CD14-positive monocyte (primary cell): ENCODE results near the gene CA5B. TPM values are rescaled to one million over a fixed set of nuclear protein-coding genes. Genes with fewer than 3 reads are reported as not detected.
A peak's percentile ranks its signal among the peaks of the same experiment; 100 is the strongest.

Experiments
- DNase-seq, 3 donors: peaks; one replicate each; pipeline ENCODE4 v3.0.0-alpha.2; 2011 to 2022
- H2AFZ ChIP-seq: 2 replicates; pipeline ENCODE4 v1.6.0; 2012; ENCODE audit warnings: mild to moderate bottlenecking, low read depth, low read length, inconsistent platforms; ENCODE audit not compliant: insufficient read depth, poor library complexity, severe bottlenecking
- H3K27ac ChIP-seq, 2 donors: 1 replicate in 1 of 2; 2 replicates in 1 of 2; pipeline ENCODE4 v1.5.1; 2012 to 2013; ENCODE audit warnings: low read length in 2 of 2, control low read depth in 1 of 2, inconsistent platforms in 1 of 2, low read depth in 1 of 2, mild to moderate bottlenecking in 1 of 2
- H3K27me3 ChIP-seq, 2 donors: one replicate each; pipeline versions ENCODE4 v1.6.0 to v1.6.1; 2011 to 2013; ENCODE audit warnings: low read length in 2 of 2; ENCODE audit not compliant: control insufficient read depth in 2 of 2, insufficient read depth in 2 of 2
- H3K36me3 ChIP-seq, 2 donors: replicated peaks in 1 of 2; 1 replicate in 1 of 2; 2 replicates in 1 of 2; pipeline versions ENCODE4 v1.5.1 to v1.6.1; 2012 to 2013; ENCODE audit warnings: low read length in 2 of 2, control low read depth in 1 of 2, inconsistent platforms in 1 of 2, mild to moderate bottlenecking in 1 of 2; ENCODE audit not compliant: insufficient read depth in 2 of 2, control insufficient read depth in 1 of 2
- H3K4me1 ChIP-seq, 2 donors: 1 replicate in 1 of 2; 2 replicates in 1 of 2; pipeline versions ENCODE4 v1.5.1 to v1.6.1; 2012 to 2013; ENCODE audit warnings: low read length in 2 of 2, control low read depth in 1 of 2, inconsistent platforms in 1 of 2, mild to moderate bottlenecking in 1 of 2, moderate library complexity in 1 of 2; ENCODE audit not compliant: insufficient read depth in 2 of 2, control insufficient read depth in 1 of 2
- H3K4me2 ChIP-seq: replicated peaks from 2 replicates; pipeline ENCODE3; 2012; ENCODE audit warnings: low read length, moderate library complexity, mild to moderate bottlenecking; ENCODE audit not compliant: poor library complexity, severe bottlenecking; ENCODE audit errors: extremely low read depth
- H3K4me3 ChIP-seq, 3 experiments: fragments of 200-600 bp in 1 of 3; sonication (generic) in 1 of 3; replicated peaks in 1 of 3; 1 replicate in 2 of 3; 2 replicates in 1 of 3; pipeline ENCODE4 v1.5.1; 2011 to 2013; ENCODE audit warnings: low read length in 3 of 3, mild to moderate bottlenecking in 3 of 3, control low read depth in 2 of 3, low read depth in 2 of 3, inconsistent platforms in 1 of 3, moderate library complexity in 1 of 3
- H3K79me2 ChIP-seq: 2 replicates; pipeline ENCODE4 v1.6.0; 2012; ENCODE audit warnings: mild to moderate bottlenecking, control low read depth, inconsistent platforms, low read length, moderate library complexity; ENCODE audit not compliant: insufficient read depth
- H3K9ac ChIP-seq: 2 replicates; pipeline ENCODE4 v1.6.0; 2017; ENCODE audit warnings: low read length, mild to moderate bottlenecking; ENCODE audit not compliant: insufficient read depth, poor library complexity, severe bottlenecking
- H3K9me3 ChIP-seq, 2 donors: replicated peaks in 1 of 2; 1 replicate in 1 of 2; 2 replicates in 1 of 2; pipeline versions ENCODE4 v1.5.1 to v1.6.1; 2012 to 2013; ENCODE audit warnings: low read length in 2 of 2, control low read depth in 1 of 2; ENCODE audit not compliant: control insufficient read depth in 1 of 2, insufficient read depth in 1 of 2
- H4K20me1 ChIP-seq: 2 replicates; pipeline ENCODE4 v1.6.0; 2012; ENCODE audit warnings: mild to moderate bottlenecking, low read length, control low read depth, moderate library complexity; ENCODE audit not compliant: insufficient read depth
- H3K27ac Mint-ChIP-seq, 7 donors: one replicate each; pipeline ENCODE4 v1.8.0; 2020; ENCODE audit warnings: mild to moderate bottlenecking in 7 of 7, mixed read lengths in 7 of 7, moderate library complexity in 6 of 7, inconsistent platforms in 2 of 7
- H3K27me3 Mint-ChIP-seq, 3 donors: one replicate each; pipeline ENCODE4 v1.8.0; 2021 to 2022; ENCODE audit warnings: low read depth in 3 of 3, mild to moderate bottlenecking in 3 of 3, mixed read lengths in 3 of 3, moderate library complexity in 3 of 3, inconsistent platforms in 1 of 3
- H3K36me3 Mint-ChIP-seq, 2 donors: one replicate each; pipeline ENCODE4 v1.8.0; 2020; ENCODE audit warnings: mixed read lengths in 2 of 2, inconsistent platforms in 1 of 2, mild to moderate bottlenecking in 1 of 2
- H3K4me1 Mint-ChIP-seq: one replicate; pipeline ENCODE4 v1.8.0; 2020; ENCODE audit warnings: mild to moderate bottlenecking, mixed read lengths
- H3K4me3 Mint-ChIP-seq, 2 donors: one replicate each; pipeline ENCODE4 v1.8.0; 2020; ENCODE audit warnings: mild to moderate bottlenecking in 2 of 2, mixed read lengths in 2 of 2, moderate library complexity in 1 of 2
- H3K9me3 Mint-ChIP-seq, 7 donors: one replicate each; pipeline ENCODE4 v1.8.0; 2020 to 2022; ENCODE audit warnings: mixed read lengths in 7 of 7, mild to moderate bottlenecking in 6 of 7, moderate library complexity in 6 of 7, inconsistent platforms in 2 of 7
- WGBS: methylation state at CpG from one replicate; pipeline ENCODE4 v1.1.5; 2013; ENCODE audit warnings: missing lambda C conversion rate; ENCODE audit not compliant: insufficient coverage; 5-methylcytosine and 5-hydroxymethylcytosine counted together
- intact Hi-C, 2 donors: fragments of 100-400 bp; cut with micrococcal nuclease; formaldehyde crosslinking; loops; one replicate each; pipeline versions ENCODE4 v1.15.0 to v1.15.1; 2023
- polyA plus RNA-seq, 3 donors: library from polyadenylated mRNA; depleted of rRNA in 1 of 3; unstranded in 2 of 3; stranded (reverse) in 1 of 3; fragments of 300-500 nt in 2 of 3; fragments of >200 nt in 1 of 3; fragmentation: Illumina TruSeq in 2 of 3; gene quantifications; 1 replicate in 2 of 3; 2 replicates in 1 of 3; pipeline ENCODE4 v1.2.3, GENCODE V29; 2012 to 2021
- TF ChIP-seq, protein P1 (sequence below): fragments of 200-600 bp; IDR thresholded peaks from one replicate; pipeline ENCODE4 v1.8.0; 2022; ENCODE audit warnings: antibody characterized with exemption, mild to moderate bottlenecking

Gene CA5B
- polyA plus RNA-seq, 3 donors: 6.2 to 24.4 (median 21.4) TPM

GRCh38 chrX:15718283-15718970 is 19.6 kb upstream of the CA5B start:
- no peaks in the 10 kb centered on the region for H3K79me2 ChIP-seq
- H2AFZ ChIP-seq: no peak overlapping the region
- H3K4me2 ChIP-seq: no peak overlapping the region
- no peak for DNase-seq
- Mint-ChIP-seq H3K9me3 (peaks cover 0 to 2% (median 0%) of the 10 kb centered on the region in 7 donors), H3K36me3 (peaks cover 20 to 60% of the 10 kb centered on the region in 2 donors), H3K4me1 (no peaks in the 10 kb centered on the region), H3K4me3 (no peak overlapping the region), H3K27me3 (peaks cover 0 to 9% (median 2%) of the 10 kb centered on the region in 3 donors), H3K27ac (peak overlapping the region in 1 of 7 donors; percentile 11)
- WGBS: no CpG with 5 or more reads among the region's 9 CpGs
- peaks cover 0 to 9% of the 10 kb centered on the region in 2 donors for H3K27me3 ChIP-seq
- H4K20me1 ChIP-seq: peaks cover 23% of the 10 kb centered on the region
- H3K27ac ChIP-seq: no peak overlapping the region
- peaks cover 4 to 56% of the 10 kb centered on the region in 2 donors for H3K36me3 ChIP-seq
- no peaks in the 10 kb centered on the region for H3K4me1 ChIP-seq
- H3K4me3 ChIP-seq: no peak overlapping the region
- TF ChIP-seq, protein P1, sequence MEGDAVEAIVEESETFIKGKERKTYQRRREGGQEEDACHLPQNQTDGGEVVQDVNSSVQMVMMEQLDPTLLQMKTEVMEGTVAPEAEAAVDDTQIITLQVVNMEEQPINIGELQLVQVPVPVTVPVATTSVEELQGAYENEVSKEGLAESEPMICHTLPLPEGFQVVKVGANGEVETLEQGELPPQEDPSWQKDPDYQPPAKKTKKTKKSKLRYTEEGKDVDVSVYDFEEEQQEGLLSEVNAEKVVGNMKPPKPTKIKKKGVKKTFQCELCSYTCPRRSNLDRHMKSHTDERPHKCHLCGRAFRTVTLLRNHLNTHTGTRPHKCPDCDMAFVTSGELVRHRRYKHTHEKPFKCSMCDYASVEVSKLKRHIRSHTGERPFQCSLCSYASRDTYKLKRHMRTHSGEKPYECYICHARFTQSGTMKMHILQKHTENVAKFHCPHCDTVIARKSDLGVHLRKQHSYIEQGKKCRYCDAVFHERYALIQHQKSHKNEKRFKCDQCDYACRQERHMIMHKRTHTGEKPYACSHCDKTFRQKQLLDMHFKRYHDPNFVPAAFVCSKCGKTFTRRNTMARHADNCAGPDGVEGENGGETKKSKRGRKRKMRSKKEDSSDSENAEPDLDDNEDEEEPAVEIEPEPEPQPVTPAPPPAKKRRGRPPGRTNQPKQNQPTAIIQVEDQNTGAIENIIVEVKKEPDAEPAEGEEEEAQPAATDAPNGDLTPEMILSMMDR: no peak
- no peak overlapping the region for H3K9ac ChIP-seq
- intact Hi-C loops: no loop called here
- H3K9me3 ChIP-seq: no peaks in the 10 kb centered on the region

DNA sequence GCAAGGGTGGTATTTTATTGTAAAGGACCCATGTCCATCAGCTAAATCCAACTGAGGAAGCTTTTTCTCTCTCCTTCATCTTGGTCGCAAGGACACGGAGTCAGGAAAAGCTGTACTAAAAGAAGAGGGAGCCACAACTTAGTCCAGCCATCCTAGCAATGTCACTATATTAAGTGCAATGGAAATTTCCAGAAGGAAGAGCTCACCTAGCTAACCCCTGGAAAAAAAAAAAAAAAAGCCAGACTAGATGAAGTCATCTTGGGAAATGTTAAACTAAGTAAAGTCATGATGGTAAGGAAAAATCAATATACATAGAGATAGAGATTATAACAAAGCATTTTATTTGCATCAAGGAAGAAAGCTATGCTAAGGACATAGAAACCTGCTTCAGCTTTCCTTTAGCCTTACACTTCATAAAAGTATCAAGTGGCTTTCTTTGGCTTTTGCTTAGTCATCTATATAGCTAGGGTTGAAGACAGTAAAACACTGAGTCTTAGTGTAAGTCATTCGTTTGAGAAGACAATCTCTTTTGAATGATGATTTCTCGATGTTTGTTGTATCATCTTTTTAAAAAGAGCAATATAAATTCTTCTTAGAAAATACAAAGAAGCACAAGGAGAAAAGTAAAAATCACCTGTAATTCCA is 18.6 kb upstream of the CA5B start:
- H3K36me3 ChIP-seq: peaks cover 0 to 56% of the 10 kb centered on the region in 2 donors
- no peaks in the 10 kb centered on the region for H3K79me2 ChIP-seq
- TF ChIP-seq, protein P1: no peak
- intact Hi-C loops: no loop called here
- Mint-ChIP-seq H3K9me3 (no peaks in the 10 kb centered on the region), H3K27ac (no peak overlapping the region), H3K27me3 (peaks cover 0 to 6% (median 2%) of the 10 kb centered on the region in 3 donors), H3K36me3 (peaks cover 20 to 65% of the 10 kb centered on the region in 2 donors), H3K4me3 (no peak overlapping the region), H3K4me1 (no peaks in the 10 kb centered on the region)
- H3K4me2 ChIP-seq: no peak overlapping the region
- no peak for DNase-seq
- no peak overlapping the region for H3K27ac ChIP-seq
- peaks cover 16% of the 10 kb centered on the region for H4K20me1 ChIP-seq
- WGBS: no CpG with 5 or more reads among the region's 4 CpGs
- H3K4me1 ChIP-seq: no peaks in the 10 kb centered on the region
- H3K9me3 ChIP-seq: no peaks in the 10 kb centered on the region
- no peak overlapping the region for H2AFZ ChIP-seq
- H3K4me3 ChIP-seq: no peak overlapping the region
- no peak overlapping the region for H3K9ac ChIP-seq
- H3K27me3 ChIP-seq: peaks cover 0 to 9% of the 10 kb centered on the region in 2 donors
